ENCODE measurements around the gene SLC23A1.

- TF ChIP-seq CTCF (IDR thresholded peaks at IDR 0.05) (no peak), POLR2AphosphoS5 (IDR thresholded peaks at IDR 0.05) (no peak), EP300 (IDR thresholded peaks at IDR 0.05) (no peak), POLR2A (IDR thresholded peaks at IDR 0.05) (no peak)
These were observed 13.6 kb upstream of the SLC23A1 start for GRCh38 chr5:139396691-139397090.
